ENCODE results near the gene JAKMIP1. TPM values are rescaled to one million over a fixed set of nuclear protein-coding genes. Genes with fewer than 3 reads are reported as not detected.

The JAKMIP1 gene
- total RNA-seq, 1 experiment from 2014 or later: not detected

- H3K27me3 ChIP-seq (replicated peaks; ENCODE audit: control insufficient read depth, insufficient read depth, low read length): no peaks in the 10 kb centered on the region
- ChIA-PET POLR2A (no interaction called here), CTCF (no interaction called here)
- H3K4me1 ChIP-seq: no peaks in the 10 kb centered on the region
- H3K36me3 ChIP-seq (ENCODE audit: control insufficient read depth, insufficient read depth, low read length): no peaks in the 10 kb centered on the region
- H3K4me1 Mint-ChIP-seq (ENCODE audit: low read depth, unreplicated experiment): no peaks in the 10 kb centered on the region
- no peak overlapping the region for H3K27ac Mint-ChIP-seq (ENCODE audit: unreplicated experiment)
- intact Hi-C loops (cut with micrococcal nuclease; ENCODE audit: unreplicated experiment): no loop called here
- no peak for DNase-seq
- H3K9me3 Mint-ChIP-seq (ENCODE audit: unreplicated experiment): no peaks in the 10 kb centered on the region
- no peaks in the 10 kb centered on the region for H3K9me3 ChIP-seq
- no peaks in the 10 kb centered on the region for H3K36me3 Mint-ChIP-seq (ENCODE audit: insufficient read depth, unreplicated experiment)
- no peak overlapping the region for H3K4me3 ChIP-seq (ENCODE audit: low read depth, low read length)
- BruUV-seq (replicated peaks): no TSS peak
- H3K4me3 Mint-ChIP-seq (ENCODE audit: unreplicated experiment): no peak overlapping the region
- no peak for TF ChIP-seq CTCF (IDR thresholded peaks at IDR 0.05; ENCODE audit: insufficient read depth in 1 of 2, low read depth in 1 of 2, low read length in 1 of 2, severe bottlenecking in 1 of 2, unreplicated experiment in 1 of 2)
- H3K27me3 Mint-ChIP-seq (ENCODE audit: insufficient read depth, unreplicated experiment): peaks cover 17% of the 10 kb centered on the region
Measured at GRCh38 chr4:6069845-6070709, 130.3 kb downstream of the JAKMIP1 start.

- peaks cover 14% of the 10 kb centered on the region for H3K27me3 Mint-ChIP-seq (ENCODE audit: insufficient read depth, unreplicated experiment)
- Histone ChIP-seq H3K9me3 (no peaks in the 10 kb centered on the region), H3K27me3 (replicated peaks; ENCODE audit: control insufficient read depth, insufficient read depth, low read length) (no peaks in the 10 kb centered on the region), H3K4me1 (no peaks in the 10 kb centered on the region), H3K36me3 (ENCODE audit: control insufficient read depth, insufficient read depth, low read length) (no peaks in the 10 kb centered on the region), H3K4me3 (ENCODE audit: low read depth, low read length) (no peak overlapping the region)
- POLR2A ChIA-PET: no interaction called here
- H3K9me3 Mint-ChIP-seq (ENCODE audit: unreplicated experiment): no peaks in the 10 kb centered on the region
- H3K36me3 Mint-ChIP-seq (ENCODE audit: insufficient read depth, unreplicated experiment): no peaks in the 10 kb centered on the region
- DNase-seq: no peak
- H3K4me1 Mint-ChIP-seq (ENCODE audit: low read depth, unreplicated experiment): no peaks in the 10 kb centered on the region
- BruUV-seq (replicated peaks): no TSS peak
- no peak overlapping the region for H3K27ac Mint-ChIP-seq (ENCODE audit: unreplicated experiment)
- TF ChIP-seq CTCF (IDR thresholded peaks at IDR 0.05; ENCODE audit: insufficient read depth in 1 of 2, low read depth in 1 of 2, low read length in 1 of 2, severe bottlenecking in 1 of 2, unreplicated experiment in 1 of 2): no peak
- CTCF ChIA-PET: no interaction called here
- intact Hi-C loops (cut with micrococcal nuclease; ENCODE audit: unreplicated experiment): no loop called here
- no peak overlapping the region for H3K4me3 Mint-ChIP-seq (ENCODE audit: unreplicated experiment)
Measured at GRCh38 chr4:6068986-6069385, 131.4 kb downstream of the JAKMIP1 start.

GRCh38 chr4:6065934-6066590 lies 134.3 kb downstream of the JAKMIP1 start:
- POLR2A ChIA-PET: no interaction called here
- no peaks in the 10 kb centered on the region for H3K9me3 ChIP-seq

More at GRCh38 chr4:6065934-6066590, 134.3 kb downstream of the JAKMIP1 start:
- intact Hi-C loops (cut with micrococcal nuclease; ENCODE audit: unreplicated experiment): no loop called here
- no peak for DNase-seq
- CTCF ChIA-PET: no interaction called here
- no peaks in the 10 kb centered on the region for H3K4me1 Mint-ChIP-seq (ENCODE audit: low read depth, unreplicated experiment)
- no peaks in the 10 kb centered on the region for H3K9me3 Mint-ChIP-seq (ENCODE audit: unreplicated experiment)
- H3K36me3 Mint-ChIP-seq (ENCODE audit: insufficient read depth, unreplicated experiment): no peaks in the 10 kb centered on the region
- BruUV-seq (replicated peaks): no TSS peak
- Histone ChIP-seq H3K4me1 (no peaks in the 10 kb centered on the region), H3K27me3 (replicated peaks; ENCODE audit: control insufficient read depth, insufficient read depth, low read length) (no peaks in the 10 kb centered on the region), H3K4me3 (ENCODE audit: low read depth, low read length) (no peak overlapping the region), H3K36me3 (ENCODE audit: control insufficient read depth, insufficient read depth, low read length) (no peaks in the 10 kb centered on the region)
- H3K27me3 Mint-ChIP-seq (ENCODE audit: insufficient read depth, unreplicated experiment): peaks cover 20% of the 10 kb centered on the region
- TF ChIP-seq CTCF (IDR thresholded peaks at IDR 0.05; ENCODE audit: insufficient read depth in 1 of 2, low read depth in 1 of 2, low read length in 1 of 2, severe bottlenecking in 1 of 2, unreplicated experiment in 1 of 2): no peak
- H3K4me3 Mint-ChIP-seq (ENCODE audit: unreplicated experiment): no peak overlapping the region
- H3K27ac Mint-ChIP-seq (ENCODE audit: unreplicated experiment): no peak overlapping the region
